Measurements from ENCODE around the gene DCLK1.

DNA sequence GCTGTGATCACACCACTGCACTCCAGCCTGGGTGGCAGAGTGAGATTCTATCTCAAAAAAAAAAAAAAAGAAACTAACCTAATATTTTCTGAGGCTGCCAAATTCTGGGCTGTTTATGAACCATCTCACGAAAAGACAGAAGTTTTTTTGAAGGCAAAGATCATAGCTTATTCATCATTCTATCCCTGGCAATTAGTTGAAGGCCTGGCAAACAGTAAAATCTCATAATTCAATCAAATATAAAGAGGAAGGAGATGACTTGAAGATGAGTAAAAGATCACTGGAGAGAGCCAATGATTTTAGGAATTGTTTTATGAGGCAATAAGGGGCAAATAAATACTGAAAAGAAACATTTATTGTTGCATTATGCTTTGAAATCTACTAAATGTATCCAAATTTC, 216.5 kb downstream of the DCLK1 start:
- TF ChIP-seq POLR2A (IDR thresholded peaks at IDR 0.05) = no peak
- TF ChIP-seq, protein P1, sequence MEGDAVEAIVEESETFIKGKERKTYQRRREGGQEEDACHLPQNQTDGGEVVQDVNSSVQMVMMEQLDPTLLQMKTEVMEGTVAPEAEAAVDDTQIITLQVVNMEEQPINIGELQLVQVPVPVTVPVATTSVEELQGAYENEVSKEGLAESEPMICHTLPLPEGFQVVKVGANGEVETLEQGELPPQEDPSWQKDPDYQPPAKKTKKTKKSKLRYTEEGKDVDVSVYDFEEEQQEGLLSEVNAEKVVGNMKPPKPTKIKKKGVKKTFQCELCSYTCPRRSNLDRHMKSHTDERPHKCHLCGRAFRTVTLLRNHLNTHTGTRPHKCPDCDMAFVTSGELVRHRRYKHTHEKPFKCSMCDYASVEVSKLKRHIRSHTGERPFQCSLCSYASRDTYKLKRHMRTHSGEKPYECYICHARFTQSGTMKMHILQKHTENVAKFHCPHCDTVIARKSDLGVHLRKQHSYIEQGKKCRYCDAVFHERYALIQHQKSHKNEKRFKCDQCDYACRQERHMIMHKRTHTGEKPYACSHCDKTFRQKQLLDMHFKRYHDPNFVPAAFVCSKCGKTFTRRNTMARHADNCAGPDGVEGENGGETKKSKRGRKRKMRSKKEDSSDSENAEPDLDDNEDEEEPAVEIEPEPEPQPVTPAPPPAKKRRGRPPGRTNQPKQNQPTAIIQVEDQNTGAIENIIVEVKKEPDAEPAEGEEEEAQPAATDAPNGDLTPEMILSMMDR (IDR thresholded peaks at IDR 0.05) = no peak

All from lower leg skin (tissue), 3 donors.